H1 (cell line): Measurements from ENCODE around the gene RCC1. TPM values are rescaled to one million over a fixed set of nuclear protein-coding genes. Genes with fewer than 3 reads are reported as not detected.

Source experiments
- CTCF ChIA-PET: fragments of 300-600 bp; sonication (Branson Sonifier 250); formaldehyde crosslinking; loops from one replicate; lab custom pipeline; 2021; ENCODE audit not compliant: partially characterized antibody; lab: Charles Lee
- POLR2A ChIA-PET: fragments of 300-600 bp; sonication (Branson Sonifier 250); formaldehyde crosslinking; loops from one replicate; lab custom pipeline; 2021; ENCODE audit warnings: inconsistent platforms; ENCODE audit not compliant: partially characterized antibody; lab: Charles Lee
- DNase-seq, 2 experiments: peaks; one replicate each; pipeline versions ENCODE4 v3.0.0 to v3.0.0-alpha.2; 2010 to 2022; ENCODE audit warnings: low spot score in 2 of 2, low read depth in 1 of 2, mixed read lengths in 1 of 2
- FAIRE-seq: peaks from 2 replicates; lab custom pipeline; 2011; peaks lifted over from hg19 to GRCh38; lab: Jason Lieb, UNC
- H2AFZ ChIP-seq: 2 replicates; pipeline ENCODE4 v1.8.1; 2012; ENCODE audit warnings: low read length, inconsistent platforms
- H2AK5ac ChIP-seq: 2 replicates; pipeline ENCODE4 v1.6.1; 2013; ENCODE audit warnings: low read depth, low read length
- H2BK120ac ChIP-seq: replicated peaks from 2 replicates; pipeline ENCODE3; 2013; ENCODE audit warnings: low read depth, low read length, inconsistent platforms
- H2BK12ac ChIP-seq: 2 replicates; pipeline ENCODE4 v1.6.1; 2013; ENCODE audit warnings: low read depth, low read length
- H2BK15ac ChIP-seq: 2 replicates; pipeline ENCODE4 v1.6.1; 2013; ENCODE audit warnings: low read length
- H2BK20ac ChIP-seq: 2 replicates; pipeline ENCODE4 v1.6.1; 2013; ENCODE audit warnings: low read length
- H2BK5ac ChIP-seq: 2 replicates; pipeline ENCODE4 v1.6.1; 2013; ENCODE audit warnings: low read depth, low read length
- H3K14ac ChIP-seq: 2 replicates; pipeline ENCODE4 v1.6.1; 2013; ENCODE audit warnings: inconsistent platforms; ENCODE audit not compliant: insufficient read length
- H3K18ac ChIP-seq: 2 replicates; pipeline ENCODE4 v1.6.1; 2013; ENCODE audit warnings: low read length; ENCODE audit errors: extremely low read depth
- H3K23ac ChIP-seq: 2 replicates; pipeline ENCODE4 v1.6.1; 2013; ENCODE audit warnings: inconsistent platforms; ENCODE audit not compliant: insufficient read length
- H3K23me2 ChIP-seq: 2 replicates; pipeline ENCODE4 v1.6.1; 2013; ENCODE audit warnings: low read depth, low read length
- H3K27ac ChIP-seq: 2 replicates; pipeline ENCODE4 v1.6.1; 2011; ENCODE audit warnings: low read depth, low read length, inconsistent platforms
- H3K27me3 ChIP-seq, 4 experiments: replicated peaks in 1 of 4; 1 replicate in 1 of 4; 2 replicates in 3 of 4; pipeline versions ENCODE4 v1.6.1 to v1.8.1; 2011 to 2013; ENCODE audit warnings: low read length in 3 of 4, mild to moderate bottlenecking in 3 of 4, inconsistent platforms in 2 of 4, mixed read lengths in 2 of 4, moderate library complexity in 1 of 4; ENCODE audit not compliant: control insufficient read depth in 3 of 4, insufficient read depth in 3 of 4; ENCODE audit errors: extremely low read depth in 1 of 4
- H3K36me3 ChIP-seq, 4 experiments: 2 replicates each; pipeline versions ENCODE4 v1.6.1 to v1.8.1; 2011 to 2013; ENCODE audit warnings: mild to moderate bottlenecking in 4 of 4, low read length in 3 of 4, moderate library complexity in 2 of 4, control low read depth in 1 of 4, inconsistent platforms in 1 of 4; ENCODE audit not compliant: insufficient read depth in 4 of 4, control insufficient read depth in 2 of 4
- H3K4ac ChIP-seq: replicated peaks from 2 replicates; pipeline ENCODE3; 2013; ENCODE audit warnings: low read length, low read depth, mixed read lengths, inconsistent platforms; ENCODE audit not compliant: insufficient read length
- H3K4me1 ChIP-seq, 4 experiments: replicated peaks in 1 of 4; 1 replicate in 1 of 4; 2 replicates in 3 of 4; pipeline versions ENCODE4 v1.6.1 to v1.8.1; 2011 to 2013; ENCODE audit warnings: low read length in 3 of 4, inconsistent platforms in 2 of 4, mixed read lengths in 1 of 4; ENCODE audit not compliant: insufficient read depth in 4 of 4, control insufficient read depth in 3 of 4
- H3K4me2 ChIP-seq, 2 experiments: 2 replicates each; pipeline versions ENCODE4 v1.6.1 to v1.8.1; 2011 to 2013; ENCODE audit warnings: low read depth in 2 of 2, low read length in 2 of 2, control low read depth in 1 of 2, inconsistent platforms in 1 of 2, mild to moderate bottlenecking in 1 of 2; ENCODE audit not compliant: insufficient read depth in 1 of 2
- H3K4me3 ChIP-seq, 4 experiments: fragments of 200-600, 300-600 bp in 1 of 4; sonication (generic), shearing (Covaris generic), sonication (Bioruptor Twin) in 1 of 4; 2 replicates each; pipeline versions ENCODE4 v1.5.1 to v1.8.1; 2011 to 2016; ENCODE audit warnings: low read length in 4 of 4, low read depth in 3 of 4, control low read depth in 2 of 4, inconsistent platforms in 2 of 4, mild to moderate bottlenecking in 2 of 4, mixed read lengths in 1 of 4, moderate library complexity in 1 of 4; ENCODE audit not compliant: insufficient read depth in 2 of 4; ENCODE audit errors: extremely low read depth in 1 of 4
- H3K56ac ChIP-seq: replicated peaks from 2 replicates; pipeline ENCODE3; 2013; ENCODE audit warnings: low read depth, mild to moderate bottlenecking, mixed read lengths, low read length, inconsistent platforms; ENCODE audit not compliant: insufficient read length
- H3K79me1 ChIP-seq: 2 replicates; pipeline ENCODE4 v1.6.1; 2013; ENCODE audit warnings: low read depth, low read length, control low read depth
- H3K79me2 ChIP-seq, 2 experiments: 2 replicates each; pipeline versions ENCODE4 v1.6.1 to v1.8.1; 2012 to 2013; ENCODE audit warnings: low read length in 2 of 2, mild to moderate bottlenecking in 2 of 2, inconsistent platforms in 1 of 2; ENCODE audit not compliant: insufficient read depth in 2 of 2, control insufficient read depth in 1 of 2
- H3K9ac ChIP-seq, 4 experiments: replicated peaks in 1 of 4; 1 replicate in 1 of 4; 2 replicates in 3 of 4; pipeline versions ENCODE4 v1.6.1 to v1.8.1; 2011 to 2013; ENCODE audit warnings: low read depth in 3 of 4, low read length in 3 of 4, control low read depth in 2 of 4, mild to moderate bottlenecking in 2 of 4, moderate library complexity in 2 of 4, inconsistent platforms in 1 of 4; ENCODE audit errors: extremely low read depth in 1 of 4
- H3K9me3 ChIP-seq, 2 experiments: 2 replicates each; pipeline versions ENCODE4 v1.6.1 to v1.8.1; 2012 to 2013; ENCODE audit warnings: mild to moderate bottlenecking in 2 of 2, moderate library complexity in 2 of 2, control low read depth in 1 of 2, inconsistent platforms in 1 of 2, low read depth in 1 of 2, low read length in 1 of 2, mixed read lengths in 1 of 2; ENCODE audit not compliant: insufficient read depth in 2 of 2
- H4K20me1 ChIP-seq, 2 experiments: replicated peaks in 1 of 2; 2 replicates each; pipeline versions ENCODE3 to v1.8.1; 2011 to 2013; ENCODE audit warnings: inconsistent platforms in 2 of 2, low read length in 2 of 2, mild to moderate bottlenecking in 1 of 2; ENCODE audit not compliant: insufficient read depth in 2 of 2, control insufficient read depth in 1 of 2
- H4K5ac ChIP-seq: 2 replicates; pipeline ENCODE4 v1.6.1; 2013; ENCODE audit warnings: low read length, low read depth, mixed read lengths, inconsistent platforms; ENCODE audit not compliant: insufficient read length
- H4K8ac ChIP-seq: 2 replicates; pipeline ENCODE4 v1.8.0; 2013; ENCODE audit warnings: mild to moderate bottlenecking, moderate library complexity, low read length, inconsistent platforms; ENCODE audit not compliant: insufficient read depth; ENCODE audit errors: extremely low read depth
- H4K91ac ChIP-seq: replicated peaks from 2 replicates; pipeline ENCODE3; 2013; ENCODE audit warnings: low read length, mixed read lengths, inconsistent platforms; ENCODE audit not compliant: insufficient read length
- ATF2 ChIP-seq: IDR thresholded peaks from 2 replicates; pipeline ENCODE4 v1.6.1; 2012; ENCODE audit warnings: low read length, inconsistent platforms
- CEBPB ChIP-seq: IDR thresholded peaks from 2 replicates; pipeline ENCODE4 v1.6.1; 2012; ENCODE audit warnings: low read depth, low read length
- CTCF ChIP-seq, 3 experiments: IDR thresholded peaks; 1 replicate in 2 of 3; 2 replicates in 1 of 3; pipeline versions ENCODE4 v1.5.1 to v1.6.1; 2011; ENCODE audit warnings: low read length in 3 of 3, mild to moderate bottlenecking in 3 of 3, inconsistent platforms in 2 of 3, low read depth in 1 of 3, moderate library complexity in 1 of 3; ENCODE audit not compliant: insufficient read depth in 1 of 3; ENCODE audit errors: control extremely low read depth in 1 of 3
- FOSL1 ChIP-seq: IDR thresholded peaks from 2 replicates; pipeline ENCODE4 v1.6.1; 2011; ENCODE audit warnings: mild to moderate bottlenecking, low read depth, low read length, moderate library complexity; ENCODE audit not compliant: insufficient read depth
- GABPA ChIP-seq: IDR thresholded peaks from 2 replicates; pipeline ENCODE4 v1.6.1; 2011; ENCODE audit warnings: mild to moderate bottlenecking, low read length, moderate library complexity, borderline replicate concordance; ENCODE audit not compliant: insufficient read depth
- JUN ChIP-seq: IDR thresholded peaks from 2 replicates; pipeline ENCODE4 v1.6.1; 2011; ENCODE audit warnings: low read depth, mild to moderate bottlenecking, improper control_type of control experiment, low read length
- MAX ChIP-seq: IDR thresholded peaks from 2 replicates; pipeline ENCODE4 v1.6.1; 2012; ENCODE audit warnings: inconsistent platforms
- POLR2AphosphoS5 ChIP-seq: IDR thresholded peaks from 2 replicates; pipeline ENCODE4 v1.6.1; 2011; ENCODE audit warnings: low read depth, low read length
- SUZ12 ChIP-seq: fragments of 200-600 bp; sonication (generic); IDR thresholded peaks from 2 replicates; pipeline ENCODE4 v1.6.1; 2012; ENCODE audit warnings: mild to moderate bottlenecking, inconsistent platforms, low read length, moderate library complexity, mixed read lengths
- WGBS, 2 experiments: shearing (Covaris generic) in 1 of 2; methylation state at CpG; one replicate each; pipeline versions ENCODE4 v1.1.6 to v1.1.7; 2013 to 2015; ENCODE audit warnings: low lambda C conversion rate in 2 of 2, mixed read lengths in 2 of 2, inconsistent platforms in 1 of 2, low coverage in 1 of 2, missing lambda C conversion rate in 1 of 2; ENCODE audit not compliant: insufficient replicate concordance in 2 of 2, insufficient coverage in 1 of 2, insufficient read length in 1 of 2; ENCODE audit errors: extremely low coverage in 1 of 2, missing lambda C conversion rate in 1 of 2; 5-methylcytosine and 5-hydroxymethylcytosine counted together
- polyA plus RNA-seq, 7 experiments: library from polyadenylated mRNA; depleted of rRNA in 3 of 7; stranded (reverse) in 5 of 7; unstranded in 2 of 7; fragments of >200 nt in 5 of 7; fragments of 200-250 nt in 2 of 7; gene quantifications; 1 replicate in 5 of 7; 2 replicates in 1 of 7; 4 replicates in 1 of 7; pipeline versions ENCODE4 v1.2.1 to v1.2.3, GENCODE V29; 2011 to 2013; ENCODE audit warnings: missing spikeins in 2 of 7, mixed read lengths in 2 of 7
- total RNA-seq: library from RNA; stranded (reverse); fragmentation: NEBNext Ultra II Directional; extraction: Animal tissue kit (Norgen Biotek cat#: 25700); gene quantifications from 2 replicates; pipeline ENCODE4 v1.2.1, GENCODE V29; 2021

The RCC1 gene
- total and polyA plus RNA-seq, 2 of the 8 experiments (the other 6 are each of a cell fraction or from before 2014, with no cell fraction given): 48.5 to 98.4 TPM

GRCh38 chr1:28501925-28502324 lies 3.9 kb upstream of the RCC1 start:
- CTCF ChIA-PET: interaction anchor here (0.6 kb wide), 1 partner anchor 16 kb away, joined by 3 read pairs; no protein-coding TSS in a partner anchor
- no peak overlapping the region for H4K8ac ChIP-seq
- no peak overlapping the region for H3K27ac ChIP-seq
- TF ChIP-seq SUZ12 (no peak), CTCF (IDR thresholded peaks at IDR 0.05; ENCODE audit: control extremely low read depth in 1 of 3, insufficient read depth in 1 of 3, low read depth in 1 of 3, low read length in 3 of 3) (no peak), MAX (no peak), FOSL1 (no peak), POLR2AphosphoS5 (no peak; the same call in 1 of the 2 replicates), JUN (no peak), ATF2 (no peak), GABPA (no peak), CEBPB (no peak)

More at GRCh38 chr1:28501925-28502324, 3.9 kb upstream of the RCC1 start:
- 90 to 100% methylated on average over 1 to 4 of the region's 4 CpGs for WGBS, 2 experiments
- H2BK120ac ChIP-seq: no peak overlapping the region
- H2BK5ac ChIP-seq: no peak overlapping the region
- no peak overlapping the region for H2BK20ac ChIP-seq
- H3K9me3 ChIP-seq: no peaks in the 10 kb centered on the region
- H4K91ac ChIP-seq: no peak overlapping the region
- no peaks in the 10 kb centered on the region for H3K27me3 ChIP-seq
- H3K4me1 ChIP-seq: no peaks in the 10 kb centered on the region
- H3K23me2 ChIP-seq: 0 out of 2 replicates have a peak, but pooled peaks cover 1% of the 10 kb centered on the region
- H3K18ac ChIP-seq: no peak overlapping the region
- H4K20me1 ChIP-seq: no peaks in the 10 kb centered on the region
- H3K14ac ChIP-seq: no peak overlapping the region
- H3K23ac ChIP-seq: no peak overlapping the region
- H3K4me2 ChIP-seq: no peak overlapping the region
- H3K9ac ChIP-seq: no peak overlapping the region
- no peak overlapping the region for H2BK15ac ChIP-seq
- H3K4ac ChIP-seq: no peak overlapping the region
- no peak overlapping the region for H2AK5ac ChIP-seq
- no peak for FAIRE-seq
- DNase-seq: no peak
- no peak overlapping the region for H3K4me3 ChIP-seq
- H3K79me1 ChIP-seq: no peaks in the 10 kb centered on the region; the same call in 1 of the 2 replicates
- H3K36me3 ChIP-seq: peaks cover 3 to 9% (median 6%) of the 10 kb centered on the region in 4 experiments; a peak in 6 of 8 replicates
- POLR2A ChIA-PET: interaction anchor here (0.7 to 17.1 kb wide), 5 partner anchors 7 to 129 kb away, joined by 3 to 291 read pairs (median 5); no protein-coding TSS in a partner anchor
- no peak overlapping the region for H2BK12ac ChIP-seq
- H3K56ac ChIP-seq: no peak overlapping the region
- H3K79me2 ChIP-seq: peaks cover 0 to 11% of the 10 kb centered on the region in 2 experiments; a peak in 2 of 4 replicates
- H2AFZ ChIP-seq: no peak overlapping the region
- H4K5ac ChIP-seq: no peak overlapping the region
